Measurements from ENCODE around the gene ATRAID. TPM values are rescaled to one million over a fixed set of nuclear protein-coding genes. Genes with fewer than 3 reads are reported as not detected.

Gene ATRAID
- total RNA-seq, 4 donors from 2014 or later, result 107 to 121 (median 114) TPM

GRCh38 chr2:27216416-27217137 is 4.7 kb downstream of the ATRAID start:
- TF ChIP-seq CTCF (IDR thresholded peaks at IDR 0.05) (no peak), POLR2A (IDR thresholded peaks at IDR 0.05) (no peak)
- intact Hi-C loops (cut with DNase I; ENCODE audit: low total_unique reads), result no loop called here
- peak overlapping the region; percentile 61 for H3K4me3 ChIP-seq (ENCODE audit: low read depth, poor library complexity, severe bottlenecking)
- no peak for DNase-seq (ENCODE audit: low spot score in 2 of 2)
- 78 to 83% methylated on average over 13 of the region's 13 CpGs for WGBS, 2 donors

DNA sequence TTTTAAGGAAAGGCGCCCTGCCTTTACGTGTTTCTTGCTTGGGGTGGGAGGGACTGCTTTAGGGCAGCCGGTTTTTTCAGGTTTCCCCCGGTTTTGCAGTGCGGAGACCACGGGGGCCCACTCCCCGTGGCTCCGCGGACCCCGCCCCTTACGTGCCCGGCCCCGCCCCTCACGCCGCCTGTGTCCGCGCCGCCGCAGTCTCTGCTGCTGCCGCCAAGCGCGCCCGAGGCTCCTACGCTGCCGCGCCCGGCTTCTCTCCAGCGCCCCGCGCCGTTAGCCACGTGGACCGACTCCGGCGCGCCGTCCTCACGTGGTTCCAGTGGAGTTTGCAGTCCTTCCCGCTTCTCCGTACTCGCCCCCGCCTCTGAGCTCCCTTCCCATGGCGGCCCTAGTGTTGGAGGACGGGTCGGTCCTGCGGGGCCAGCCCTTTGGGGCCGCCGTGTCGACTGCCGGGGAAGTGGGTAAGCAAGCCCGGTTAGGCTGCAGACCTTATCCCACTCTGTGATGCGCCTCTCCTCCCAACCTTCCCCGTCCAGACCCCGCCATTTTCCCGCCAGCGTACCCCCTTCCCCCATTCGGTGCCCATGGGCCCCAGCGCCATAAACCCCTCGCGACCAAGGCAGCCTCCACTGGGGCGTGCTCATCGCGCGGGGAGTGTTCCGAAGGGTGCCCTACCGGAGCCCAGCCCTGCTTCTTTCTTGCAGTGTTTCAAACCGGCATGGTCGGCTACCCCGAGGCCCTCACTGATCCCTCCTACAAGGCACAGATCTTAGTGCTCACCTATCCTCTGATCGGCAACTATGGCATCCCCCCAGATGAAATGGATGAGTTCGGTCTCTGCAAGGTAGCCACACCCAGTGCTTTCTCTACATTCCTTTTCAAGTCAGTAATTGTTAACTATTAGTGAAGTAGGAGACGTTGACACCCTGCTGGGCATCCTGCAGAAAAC is 5.6 kb downstream of the ATRAID start, which contains the start of gene CAD:
TSS of gene CAD (plus strand) at position 197 of the 949 bp plus-strand sequence. CDS start at position 380, 183 bp downstream.
- no peak for TF ChIP-seq CTCF (IDR thresholded peaks at IDR 0.05)
- no peak for TF ChIP-seq POLR2A (IDR thresholded peaks at IDR 0.05)
- WGBS, 2 donors, result 1% methylated on average over 45 to 62 of the region's 72 CpGs
- peak within 1 kb of the TSS; percentile 61 for H3K4me3 ChIP-seq (ENCODE audit: low read depth, poor library complexity, severe bottlenecking)
- intact Hi-C loops (cut with DNase I; ENCODE audit: low total_unique reads), result no loop called here
- DNase-seq (ENCODE audit: low spot score in 2 of 2), result peak; percentile 81 to 97

- TF ChIP-seq CTCF (IDR thresholded peaks at IDR 0.05) (no peak), POLR2A (IDR thresholded peaks at IDR 0.05) (no peak)
- no peak overlapping the region for H3K4me3 ChIP-seq (ENCODE audit: low read depth, poor library complexity, severe bottlenecking)
- intact Hi-C loops (cut with DNase I; ENCODE audit: low total_unique reads), result no loop called here
- DNase-seq (ENCODE audit: low spot score in 2 of 2), result no peak
- WGBS, 2 donors, result 86 to 93% methylated on average over 4 of the region's 4 CpGs
Measured at GRCh38 chr2:27218614-27219013, 6.8 kb downstream of the ATRAID start.

DNA sequence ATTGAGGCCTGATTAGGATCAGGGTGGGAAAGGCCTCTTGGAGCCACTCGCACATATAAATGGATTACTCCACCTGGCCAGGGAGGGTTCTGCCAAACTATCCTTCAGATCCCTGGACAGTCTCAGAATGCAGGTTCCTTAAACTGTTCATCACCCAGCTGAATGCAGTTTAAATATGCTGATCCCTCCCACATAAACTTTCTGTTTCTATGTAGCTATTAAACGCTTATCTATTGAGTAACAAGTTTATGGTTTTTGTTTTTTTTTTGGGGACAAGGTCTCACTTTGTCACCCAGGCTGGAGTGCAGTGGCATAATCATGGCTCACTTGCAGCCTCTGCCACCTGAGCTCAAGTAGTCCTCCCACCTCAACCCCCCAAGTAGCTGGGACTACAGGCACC is 7.2 kb downstream of the ATRAID start:
- no peak for DNase-seq (ENCODE audit: low spot score in 2 of 2)
- WGBS, 2 donors, result 85 to 87% methylated on average over 2 of the region's 2 CpGs
- no peak for TF ChIP-seq CTCF (IDR thresholded peaks at IDR 0.05)
- TF ChIP-seq POLR2A (IDR thresholded peaks at IDR 0.05), result no peak
- intact Hi-C loops (cut with DNase I; ENCODE audit: low total_unique reads), result no loop called here
- H3K4me3 ChIP-seq (ENCODE audit: low read depth, poor library complexity, severe bottlenecking), result no peak overlapping the region

DNA sequence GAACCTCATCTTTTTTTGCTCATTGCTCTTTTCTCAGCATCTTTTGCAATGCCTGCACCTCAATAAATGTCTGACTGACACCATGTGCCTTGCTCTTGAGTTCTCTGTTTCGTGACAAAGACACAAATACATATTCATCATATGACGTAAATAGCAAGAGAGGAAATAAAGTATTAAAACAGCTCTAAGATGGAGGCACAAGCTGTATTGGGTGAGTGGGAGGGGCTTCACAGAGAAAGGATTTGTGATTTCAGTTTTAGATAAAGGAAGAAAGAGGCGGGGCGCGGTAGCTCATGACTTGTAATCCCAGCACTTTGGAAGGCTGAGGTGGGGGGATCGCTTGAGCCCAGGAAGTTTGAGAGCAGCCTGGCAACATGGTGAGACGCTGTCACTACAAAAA is 8.2 kb downstream of the ATRAID start:
- WGBS, 2 donors, result 91 to 98% methylated on average over 7 of the region's 7 CpGs

More for the DNA sequence above, 8.2 kb downstream of the ATRAID start:
- no peak overlapping the region for H3K4me3 ChIP-seq (ENCODE audit: low read depth, poor library complexity, severe bottlenecking)
- no peak for DNase-seq (ENCODE audit: low spot score in 2 of 2)
- intact Hi-C loops (cut with DNase I; ENCODE audit: low total_unique reads), result no loop called here
- no peak for TF ChIP-seq POLR2A (IDR thresholded peaks at IDR 0.05)
- TF ChIP-seq CTCF (IDR thresholded peaks at IDR 0.05), result no peak
